Middle frontal gyrus (tissue), 1 donor: ENCODE measurements around the gene CCDC106.
A peak's percentile ranks its signal among the peaks of the same experiment; 100 is the strongest.

ENCODE experiments used
- DNase-seq: peaks from one replicate; pipeline ENCODE4 v3.0.0-alpha.2; 2015; ENCODE audit warnings: low spot score; ENCODE audit errors: extremely low spot score

CCDC106 gene

DNA sequence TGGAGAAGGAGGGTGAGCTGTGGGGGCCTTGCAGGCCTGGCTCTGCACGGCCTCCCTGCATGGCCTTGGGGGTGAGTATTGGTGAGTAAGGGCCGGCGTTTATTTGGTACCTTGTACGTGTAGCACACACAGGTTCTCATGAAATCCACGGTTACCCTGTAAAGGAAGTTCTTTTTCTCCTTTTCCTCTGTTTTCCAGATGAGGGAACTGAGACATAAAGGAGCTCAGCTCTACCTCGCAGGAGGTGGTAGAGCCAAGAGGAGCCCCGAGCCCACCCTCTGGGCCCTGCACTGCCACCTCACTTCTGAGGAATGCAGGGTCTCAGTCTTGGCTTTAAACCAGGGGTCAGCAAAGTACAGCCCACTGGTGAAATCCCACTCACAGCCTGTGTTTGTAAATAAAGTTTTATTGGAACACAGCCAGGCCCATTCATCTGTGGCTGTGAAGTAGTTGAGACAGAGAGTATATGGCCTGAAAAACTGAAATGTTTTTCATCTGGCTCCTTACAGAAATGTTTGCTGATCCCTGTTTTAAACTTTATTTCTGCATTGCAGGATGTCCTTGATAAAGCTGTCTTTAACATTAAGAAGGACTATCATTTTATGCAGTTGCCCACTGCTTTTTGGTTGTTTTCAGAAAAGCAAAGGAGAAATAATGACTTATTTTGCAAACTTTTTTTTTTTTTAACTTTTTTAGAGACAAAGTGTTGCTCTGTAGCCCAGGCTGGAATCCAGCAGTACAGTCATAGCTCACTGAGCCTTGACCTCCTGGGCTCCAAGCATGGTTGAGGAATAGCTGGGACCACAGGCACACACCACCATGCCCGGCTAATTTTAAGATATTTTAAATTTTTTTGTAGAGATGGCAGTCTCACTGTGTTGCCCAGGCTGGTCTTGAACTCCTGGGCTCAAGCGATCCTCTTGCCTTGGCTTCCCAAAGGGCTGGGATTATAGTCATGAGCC, 33.4 kb downstream of the CCDC106 start:
- DNase-seq, result no peak

GRCh38 chr19:55683449-55684261, 35.6 kb downstream of the CCDC106 start:
- DNase-seq, result no peak

GRCh38 chr19:55684946-55685681, 37.1 kb downstream of the CCDC106 start:
- DNase-seq, result no peak

DNA sequence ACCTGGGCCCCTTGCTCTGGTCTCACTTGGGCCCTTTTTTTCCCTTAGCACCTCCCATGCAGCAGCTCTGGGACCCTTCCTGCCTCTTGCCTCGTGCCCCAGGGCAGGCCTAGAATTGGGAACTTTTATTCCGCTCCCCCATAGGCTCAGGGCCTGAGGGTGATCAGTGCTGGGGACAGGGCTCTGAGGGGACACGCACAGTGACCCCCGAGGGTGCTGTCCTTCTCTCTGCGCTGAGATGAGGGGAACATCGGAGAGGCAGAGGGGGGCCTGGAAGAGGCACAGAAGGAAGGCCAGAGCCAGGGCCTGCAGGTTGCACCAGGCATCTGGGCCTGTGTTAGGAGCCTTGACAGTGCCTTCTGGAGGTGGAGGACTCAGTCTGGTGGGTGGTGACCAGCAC, 37.8 kb downstream of the CCDC106 start:
- DNase-seq, result no peak

DNA sequence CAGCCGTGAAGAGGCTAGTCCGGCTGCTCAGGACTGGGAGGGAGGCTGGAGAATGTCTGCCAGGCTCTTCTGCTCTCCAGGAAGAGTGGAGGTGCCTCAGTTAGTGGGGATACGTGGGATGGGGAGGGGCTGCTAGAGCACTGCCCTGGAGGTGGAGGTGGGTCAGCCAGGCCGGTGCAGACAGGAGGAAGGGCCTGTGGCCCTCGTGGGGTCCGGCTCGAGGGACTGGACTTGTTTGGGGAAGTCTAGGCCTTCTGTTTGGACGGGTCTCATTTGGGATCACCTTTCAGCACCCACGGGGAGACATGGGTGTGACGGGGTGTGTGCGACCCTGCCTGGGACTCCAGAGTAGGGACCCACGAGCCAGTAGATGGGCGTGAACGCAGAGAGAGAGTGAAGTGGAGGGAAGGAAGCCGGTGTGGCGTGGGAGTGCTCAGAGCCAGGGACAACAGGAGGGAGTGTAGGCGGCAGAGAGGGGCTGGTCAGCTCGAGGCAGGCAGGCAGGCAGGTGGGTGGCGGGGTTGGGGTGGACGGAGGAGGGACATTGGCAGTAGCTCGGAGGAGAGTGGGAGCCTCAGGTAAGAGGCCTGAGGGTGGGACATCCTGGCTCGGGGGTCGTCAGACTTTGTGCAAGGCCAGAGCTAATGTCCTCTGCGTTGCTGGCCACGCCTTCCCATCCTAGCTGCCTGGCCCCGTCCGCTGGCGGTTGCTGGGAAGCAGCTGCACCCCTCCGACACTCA, 38.5 kb downstream of the CCDC106 start:
- DNase-seq, result no peak

GRCh38 chr19:55687281-55688201, 39.5 kb downstream of the CCDC106 start:
- DNase-seq, result no peak

- DNase-seq, result peak; percentile 12
Measured at GRCh38 chr19:55688422-55689218, 40.6 kb downstream of the CCDC106 start.

- no peak for DNase-seq
Measured at GRCh38 chr19:55689411-55690108, 41.5 kb downstream of the CCDC106 start.

- no peak for DNase-seq
Measured at GRCh38 chr19:55690109-55690768, 42.2 kb downstream of the CCDC106 start.

DNA sequence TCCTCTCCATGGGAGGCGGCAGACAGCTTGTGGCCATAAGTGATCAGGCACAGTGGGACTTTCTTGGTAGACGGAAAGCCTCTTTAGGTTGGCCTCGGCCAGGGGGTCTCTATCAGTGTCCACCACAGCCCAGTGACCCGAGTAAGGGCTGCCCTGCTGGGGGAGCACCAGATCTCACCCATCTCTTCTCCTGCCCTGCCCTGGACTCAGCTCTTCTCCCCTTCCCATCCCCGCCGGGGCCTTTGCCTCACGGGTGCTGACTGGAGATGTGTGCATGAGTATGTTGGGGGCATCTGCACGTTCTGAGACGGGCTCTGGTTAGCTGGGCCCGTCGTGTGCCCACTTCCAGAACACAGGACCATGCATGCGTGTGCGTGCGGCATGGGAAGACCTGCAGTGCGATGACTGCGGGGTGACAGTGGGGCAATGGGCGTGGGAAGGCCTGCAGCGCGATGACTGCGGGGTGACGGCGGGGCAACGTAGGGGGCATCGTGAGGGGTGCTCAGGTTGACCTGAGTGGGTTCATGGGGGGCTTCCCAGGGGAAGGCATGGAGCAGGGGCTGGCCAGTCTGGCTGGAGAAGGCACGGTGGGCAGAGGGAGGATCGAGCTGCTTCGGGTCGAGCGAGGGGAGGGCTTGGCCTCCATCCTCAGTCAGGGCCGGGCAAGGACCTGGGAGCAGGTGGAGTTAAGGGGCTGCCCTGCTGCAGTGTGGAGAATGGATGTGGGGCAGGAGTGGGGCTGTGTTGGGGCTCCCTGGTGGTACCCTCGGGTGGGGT, 42.9 kb downstream of the CCDC106 start:
- no peak for DNase-seq

DNA sequence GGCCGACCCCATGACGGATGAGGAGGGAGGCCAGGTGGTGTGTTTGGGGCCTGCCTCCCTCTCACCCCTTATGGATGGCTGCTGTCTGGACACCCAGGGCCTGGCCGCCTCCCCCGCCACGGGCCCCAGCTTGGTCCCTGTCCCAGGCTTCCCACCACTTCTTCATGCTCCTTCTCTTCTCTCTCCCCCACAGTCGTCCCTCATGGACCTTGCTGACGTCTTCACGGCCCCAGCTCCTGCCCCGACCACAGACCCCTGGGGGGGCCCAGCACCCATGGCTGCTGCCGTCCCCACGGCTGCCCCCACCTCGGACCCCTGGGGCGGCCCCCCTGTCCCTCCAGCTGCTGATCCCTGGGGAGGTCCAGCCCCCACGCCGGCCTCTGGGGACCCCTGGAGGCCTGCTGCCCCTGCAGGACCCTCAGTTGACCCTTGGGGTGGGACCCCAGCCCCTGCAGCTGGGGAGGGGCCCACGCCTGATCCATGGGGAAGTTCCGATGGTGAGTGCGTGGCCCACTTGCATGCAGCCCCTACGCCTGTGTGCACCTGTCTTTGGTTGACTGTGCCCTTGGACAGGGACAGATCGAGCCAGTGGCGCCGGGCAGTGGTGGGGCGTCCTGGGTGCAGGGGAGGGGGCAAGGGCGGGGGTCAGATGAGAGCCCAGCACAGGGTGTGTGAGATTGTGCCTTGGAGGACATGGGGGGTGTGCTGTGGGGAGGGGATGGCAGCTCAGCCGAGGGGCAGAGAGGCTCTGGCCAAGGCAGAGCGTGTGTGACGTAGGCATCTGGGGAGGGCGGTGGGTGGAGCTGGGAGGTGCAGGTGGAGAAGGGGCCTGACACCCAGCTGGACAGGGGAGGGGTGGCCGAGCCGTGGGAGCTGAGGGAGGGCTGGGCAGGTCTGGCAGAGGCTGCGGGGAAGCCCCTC, 43.8 kb downstream of the CCDC106 start:
- DNase-seq, result no peak

- DNase-seq, result no peak
Measured at GRCh38 chr19:55692681-55693081, 44.7 kb downstream of the CCDC106 start.

GRCh38 chr19:55693336-55693974, 45.4 kb downstream of the CCDC106 start:
- DNase-seq, result peak; percentile 11

GRCh38 chr19:55694241-55694655, 46.2 kb downstream of the CCDC106 start:
- no peak for DNase-seq
